GM18520 (cell line): ENCODE measurements around the gene SCARB1.

Experiments used
- ATAC-seq: cut with Tn5 transposase; IDR thresholded peaks from one replicate; pipeline ENCODE4 v1.9.1; 2021; ENCODE audit not compliant: unreplicated experiment

Gene SCARB1

DNA sequence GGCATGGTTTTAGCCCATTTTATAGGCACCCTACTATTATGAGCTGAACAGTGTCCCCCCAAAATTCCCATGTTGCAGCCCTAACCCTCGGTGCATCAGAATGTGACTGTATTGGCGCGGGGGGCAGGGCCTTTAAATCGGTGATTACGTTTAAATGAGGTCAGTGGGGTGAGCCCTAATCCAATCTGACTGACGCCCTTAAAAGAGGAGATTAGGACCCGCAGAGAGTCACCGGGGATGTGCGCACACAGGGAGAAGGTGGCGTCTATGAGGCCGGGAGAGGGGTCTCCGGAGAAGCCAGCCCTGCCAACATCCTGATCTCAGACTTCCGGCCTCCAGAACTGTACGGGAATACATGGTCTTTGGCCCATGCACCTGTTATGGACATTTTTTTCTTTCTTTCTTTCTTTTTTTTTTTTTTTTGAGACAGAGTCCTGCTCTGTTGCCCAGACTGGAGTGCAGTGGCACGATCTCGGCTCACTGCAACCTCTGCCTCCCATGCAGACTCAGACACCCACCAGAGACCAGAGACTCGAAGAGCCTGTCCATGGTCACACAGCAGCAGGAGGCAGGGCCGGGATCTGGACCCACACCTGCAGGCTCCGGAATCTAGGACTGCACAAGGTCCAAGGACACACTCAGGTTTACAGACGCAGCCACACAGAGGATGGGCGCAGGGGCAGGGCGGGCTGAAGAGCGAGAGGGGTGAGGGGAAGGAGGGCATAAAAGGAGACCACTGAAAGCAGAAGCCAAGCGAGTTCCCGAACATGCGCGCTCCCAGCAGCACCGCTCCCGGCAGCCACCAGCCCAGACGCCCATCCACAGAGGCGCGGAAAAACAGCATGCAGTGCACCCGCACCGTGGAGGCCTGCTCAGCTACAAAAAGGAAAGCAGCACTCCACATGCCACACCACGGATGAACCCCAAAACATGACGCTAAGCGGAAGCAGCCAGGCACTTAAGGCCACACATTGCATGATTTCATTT is 19.0 kb downstream of the SCARB1 start:
- ATAC-seq: no peak

DNA sequence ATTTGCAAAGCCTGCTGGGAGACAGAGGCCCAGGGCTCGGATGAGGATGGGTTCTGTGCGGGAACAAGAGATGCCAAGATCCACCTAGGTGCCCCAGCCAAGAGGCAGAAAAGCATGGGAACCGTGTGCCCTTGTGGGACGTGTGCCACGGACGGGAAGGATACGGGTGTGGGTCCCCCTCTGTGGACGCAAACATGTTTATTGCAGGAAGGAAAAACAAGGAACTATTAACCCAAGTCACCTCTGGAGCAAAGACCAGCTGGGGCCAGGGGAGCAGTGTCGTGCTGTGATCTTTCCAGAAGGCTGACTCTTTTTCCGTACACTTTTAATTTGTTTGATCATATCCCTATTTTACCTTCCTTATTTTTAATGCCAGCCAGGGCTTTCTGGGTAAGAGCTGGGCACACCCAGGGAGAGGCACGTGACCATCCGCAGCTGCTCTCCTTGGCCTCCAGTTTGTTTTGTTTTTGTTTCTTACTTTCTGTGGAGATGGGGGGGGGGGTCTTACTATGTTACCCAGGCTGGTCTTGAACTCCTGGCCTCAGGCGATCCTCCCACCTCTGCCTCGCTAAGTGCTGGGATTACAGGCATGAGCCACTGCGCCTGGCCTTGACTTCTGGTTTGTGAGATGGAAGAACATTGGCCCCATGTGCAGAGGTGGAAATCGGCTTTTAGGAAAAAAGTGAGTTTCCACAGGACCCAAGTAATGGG is 20.7 kb downstream of the SCARB1 start:
- ATAC-seq: no peak

DNA sequence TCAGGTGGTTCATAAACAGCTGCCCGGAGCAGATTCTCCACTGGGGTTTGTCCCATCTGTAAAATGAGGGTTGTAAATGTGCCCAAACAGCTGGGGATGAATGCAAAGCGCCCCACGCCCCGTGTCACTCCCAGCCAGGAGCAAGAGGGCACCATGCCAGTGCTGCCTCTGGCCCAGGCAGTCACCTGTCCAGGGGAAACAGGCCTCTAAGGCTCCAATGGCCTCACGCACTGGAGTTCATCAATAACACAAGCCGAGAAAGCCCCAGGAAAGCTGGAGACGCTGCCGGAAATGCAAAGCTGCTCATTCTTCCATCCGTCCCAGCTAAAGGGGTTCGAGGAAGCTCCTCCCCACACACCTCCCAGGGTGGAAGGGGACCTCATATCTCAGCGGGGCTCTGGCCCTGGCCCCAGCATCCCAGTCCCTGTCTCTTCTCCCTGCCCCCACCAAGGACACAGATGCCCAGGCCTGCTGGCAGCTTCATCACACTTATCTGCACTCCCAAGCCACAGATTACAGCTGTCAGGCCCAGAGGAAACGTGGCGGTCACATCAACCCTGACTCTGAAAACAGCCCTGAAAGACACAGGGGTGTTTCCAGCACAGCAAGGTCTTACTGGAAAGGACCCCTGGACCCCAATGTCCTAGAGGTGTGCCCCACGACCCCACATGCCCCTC is 21.5 kb downstream of the SCARB1 start:
- ATAC-seq: no peak

- no peak for ATAC-seq
These were observed 22.1 kb downstream of the SCARB1 start for GRCh38 chr12:124841558-124841945.

DNA sequence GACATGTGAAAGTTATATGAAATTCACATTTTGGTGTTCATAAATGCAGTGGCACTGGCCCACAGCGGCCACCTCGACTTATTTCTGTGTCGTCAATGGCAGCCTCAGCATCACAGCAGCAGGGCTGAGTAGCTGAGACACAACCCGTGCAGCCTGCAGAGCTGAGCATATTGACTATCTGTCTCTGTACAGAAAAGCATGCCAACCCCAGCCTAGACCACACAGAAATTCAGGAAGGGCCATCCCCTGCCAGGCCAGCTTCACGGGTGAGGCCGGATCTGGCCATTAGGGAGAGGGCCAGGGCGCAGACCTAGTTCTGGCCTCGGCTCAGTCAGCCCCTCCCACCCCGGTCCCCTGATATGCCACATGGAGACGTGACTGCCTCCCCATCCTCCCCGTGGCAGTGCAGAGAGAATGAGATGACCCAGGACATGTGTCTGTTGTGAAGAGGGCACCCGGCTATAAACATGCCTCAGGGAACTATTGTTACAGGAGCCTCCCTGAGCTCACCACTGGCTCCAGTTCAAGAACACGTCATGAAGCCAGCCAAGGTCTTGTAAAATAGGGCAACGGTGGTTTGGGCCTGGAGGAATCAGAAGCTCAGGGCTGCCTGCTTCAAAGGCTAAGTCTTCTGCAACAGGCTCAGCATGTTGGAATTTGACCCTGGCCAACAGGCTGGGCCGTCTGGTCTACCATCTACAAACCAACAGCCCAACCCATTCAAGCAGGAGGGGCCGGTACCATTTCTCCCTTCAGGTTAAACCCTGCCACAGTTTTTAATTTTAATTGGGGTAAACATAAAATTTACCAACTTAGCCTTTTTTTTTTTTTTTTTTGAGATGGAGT is 25.5 kb downstream of the SCARB1 start:
- ATAC-seq: no peak

DNA sequence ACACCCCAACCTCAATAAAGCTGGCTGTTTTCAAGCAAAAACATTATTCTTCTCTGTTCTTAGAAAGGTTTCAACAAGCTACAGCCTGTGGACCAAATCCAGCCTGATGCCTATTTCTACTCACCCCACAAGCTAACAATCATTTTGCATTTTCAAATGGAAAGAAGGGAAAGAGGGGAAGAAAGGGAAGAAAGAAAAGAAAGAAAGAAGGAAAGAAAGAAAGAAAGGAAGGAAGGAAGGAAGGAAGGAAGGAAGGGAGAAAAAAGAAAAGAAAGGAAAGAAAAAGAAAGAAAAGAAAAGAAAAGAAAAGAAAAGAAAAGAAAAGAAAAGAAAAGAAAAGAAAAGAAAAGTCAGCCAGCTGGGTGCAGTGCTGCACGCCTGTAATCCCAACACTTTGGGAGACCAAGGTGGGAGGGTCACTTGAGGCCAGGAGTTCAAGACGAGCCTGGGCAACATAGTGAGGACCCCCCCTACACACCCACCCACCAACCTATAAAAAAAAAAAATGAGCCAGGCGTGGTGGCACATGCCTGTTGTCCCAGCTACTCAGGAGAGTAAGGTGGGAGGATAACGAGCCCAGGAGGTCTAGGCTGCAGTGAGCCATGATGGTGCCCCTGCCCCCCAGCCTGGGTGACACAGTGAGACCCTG is 26.3 kb downstream of the SCARB1 start:
- no peak for ATAC-seq

- ATAC-seq: no peak
These were observed 26.9 kb downstream of the SCARB1 start for GRCh38 chr12:124836759-124837158.

GRCh38 chr12:124835656-124836410 is 27.8 kb downstream of the SCARB1 start:
- no peak for ATAC-seq

DNA sequence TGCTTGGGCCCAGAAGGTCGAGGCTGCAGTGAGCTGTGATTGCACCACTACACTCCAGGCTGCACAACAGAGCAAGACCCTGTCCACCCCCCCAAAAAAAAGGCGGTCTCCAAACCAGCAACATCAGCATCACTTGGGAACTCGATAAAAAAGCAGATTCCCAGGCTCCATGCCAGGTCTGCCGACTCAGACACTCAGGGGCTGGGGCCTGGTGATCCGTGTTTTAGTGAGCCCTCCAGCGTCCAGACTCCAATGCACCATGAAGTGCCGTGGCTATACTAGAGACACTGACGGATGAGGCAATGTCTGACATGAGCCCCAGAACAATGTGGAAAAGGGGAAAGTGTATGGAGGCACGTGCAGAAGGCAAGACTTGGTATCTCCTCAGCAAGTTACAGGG is 28.8 kb downstream of the SCARB1 start:
- no peak for ATAC-seq

- ATAC-seq: no peak
These were observed 30.0 kb downstream of the SCARB1 start for GRCh38 chr12:124833693-124834122.

- no peak for ATAC-seq
These were observed 30.8 kb downstream of the SCARB1 start for GRCh38 chr12:124832856-124833255.

DNA sequence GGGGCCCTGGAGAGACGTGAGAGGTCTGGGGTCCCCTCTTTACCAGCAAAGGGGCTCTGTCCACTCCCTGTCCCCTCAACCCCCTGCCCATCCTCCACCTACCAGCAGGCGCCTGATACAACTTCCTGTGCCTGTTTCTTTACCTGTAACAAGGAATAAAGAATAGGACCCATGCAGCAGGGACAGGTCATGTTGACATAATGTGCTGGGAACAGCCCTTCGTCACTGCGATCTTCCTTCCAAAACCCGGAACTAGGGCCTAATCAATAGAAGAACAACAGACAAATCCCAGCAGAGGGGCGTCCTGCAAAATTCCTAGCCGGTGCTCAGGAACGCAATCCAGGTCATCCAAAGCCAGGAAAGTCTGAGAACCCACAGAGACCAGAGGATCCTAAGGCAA is 32.1 kb downstream of the SCARB1 start:
- ATAC-seq: no peak

DNA sequence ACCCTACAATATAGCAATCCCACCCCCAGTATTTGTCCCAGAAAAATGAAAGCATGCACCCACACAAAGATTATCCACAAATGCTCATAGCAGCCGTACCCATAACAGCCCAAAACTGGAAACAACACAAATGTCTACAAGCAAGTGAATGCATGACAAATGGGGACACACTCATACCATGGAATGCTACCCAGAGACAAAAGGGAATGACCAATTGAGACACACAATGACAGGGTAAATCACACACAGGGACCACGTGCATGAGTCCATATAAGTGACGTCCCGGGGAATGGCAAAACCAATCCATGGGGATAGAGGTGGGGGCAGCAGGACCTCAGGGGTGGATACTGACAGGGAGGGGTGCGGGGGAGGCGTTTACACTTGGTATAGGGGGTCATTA is 33.4 kb downstream of the SCARB1 start:
- no peak for ATAC-seq

DNA sequence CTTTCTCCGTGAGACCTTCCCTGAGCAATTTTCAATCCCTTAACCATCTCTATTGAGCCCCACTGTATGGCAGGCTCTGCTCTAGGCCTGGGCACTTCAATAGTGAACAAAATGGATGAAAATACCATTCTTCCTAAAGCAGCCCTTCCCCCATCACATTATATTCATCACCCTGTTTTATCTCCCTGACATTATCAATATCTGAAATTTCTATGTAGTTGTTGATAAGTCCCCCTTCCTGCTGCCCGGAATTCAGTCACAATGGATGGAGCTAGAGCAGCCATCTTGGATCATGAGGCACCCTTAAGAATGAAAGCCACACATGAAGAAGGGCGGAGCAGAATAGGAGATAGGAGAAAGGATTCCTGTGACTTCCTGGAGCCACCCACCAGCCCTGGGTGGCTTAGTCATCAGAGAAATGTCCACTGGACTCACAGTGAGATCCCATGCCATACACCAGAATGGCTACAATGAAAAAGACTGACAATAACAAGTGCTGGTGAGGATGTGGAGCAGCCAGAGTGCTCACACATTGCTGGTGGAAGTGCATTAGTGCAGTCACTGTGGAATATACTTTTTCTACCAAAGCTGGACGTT is 33.9 kb downstream of the SCARB1 start:
- no peak for ATAC-seq

GRCh38 chr12:124829008-124829707 is 34.5 kb downstream of the SCARB1 start:
- ATAC-seq: no peak

DNA sequence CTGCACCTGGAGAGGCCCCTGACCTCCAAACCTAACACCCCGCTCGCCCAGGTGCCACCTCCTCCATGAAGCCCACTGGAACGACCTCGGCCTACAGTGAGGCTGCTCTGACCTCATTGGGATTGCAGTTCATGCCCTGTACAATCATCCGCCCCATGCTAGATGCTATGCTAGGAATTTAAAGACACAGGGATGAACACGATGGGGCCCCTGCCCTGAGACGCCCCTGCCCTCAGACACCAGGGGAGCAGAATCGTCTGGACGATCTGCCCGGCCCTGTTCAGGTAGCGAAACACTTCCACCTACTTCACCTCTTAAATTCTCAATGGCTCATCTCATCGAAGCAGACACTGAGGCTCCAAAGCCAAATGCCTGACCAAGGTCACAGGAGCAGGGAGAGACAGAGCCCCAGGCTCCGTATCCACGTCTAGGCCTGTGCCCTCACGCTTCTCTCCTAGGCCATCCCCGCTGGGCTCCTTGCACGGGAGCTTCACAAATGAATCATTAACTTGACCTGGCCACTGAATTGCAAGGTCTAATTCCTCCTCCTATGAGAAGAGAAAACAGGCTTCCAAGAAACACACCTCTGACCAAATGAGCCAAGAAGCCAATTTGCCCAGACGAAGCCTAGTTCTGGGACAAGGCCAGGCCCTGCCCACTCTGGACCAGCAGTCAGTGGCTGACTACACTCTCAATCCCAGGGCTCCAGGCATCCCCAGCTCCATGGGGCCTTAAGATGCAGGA is 35.2 kb downstream of the SCARB1 start:
- no peak for ATAC-seq

- peak; percentile 59 for ATAC-seq
These were observed 36.0 kb downstream of the SCARB1 start for GRCh38 chr12:124827588-124828184.
